GM12872 (cell line): ENCODE results near the gene CRADD.

Source experiments
- TF ChIP-seq, protein P1 (sequence below): IDR thresholded peaks from 3 replicates; pipeline ENCODE4 v1.5.1; 2011; ENCODE audit warnings: low read depth, mild to moderate bottlenecking, low read length, moderate library complexity; ENCODE audit not compliant: insufficient read depth

The CRADD gene

DNA sequence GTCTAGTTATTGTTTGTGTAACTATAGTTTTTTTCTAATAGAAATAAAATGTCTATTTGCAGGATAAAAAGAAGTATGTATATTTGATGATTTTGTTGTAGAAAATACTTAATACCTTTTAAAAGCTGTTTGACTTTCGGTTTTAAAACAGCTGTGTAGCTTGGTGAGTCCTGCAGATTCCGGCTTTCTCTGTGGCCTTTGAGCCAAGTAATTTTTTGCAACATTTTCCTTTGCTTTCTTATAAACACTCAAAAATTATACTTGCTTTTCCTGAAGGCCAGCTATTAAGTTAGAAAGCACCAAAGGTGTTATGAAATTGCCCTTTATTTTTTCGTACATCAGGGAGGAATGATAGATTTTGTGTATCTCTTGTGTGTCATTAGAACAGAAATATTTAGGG is 63.6 kb downstream of the CRADD start:
- TF ChIP-seq, protein P1, sequence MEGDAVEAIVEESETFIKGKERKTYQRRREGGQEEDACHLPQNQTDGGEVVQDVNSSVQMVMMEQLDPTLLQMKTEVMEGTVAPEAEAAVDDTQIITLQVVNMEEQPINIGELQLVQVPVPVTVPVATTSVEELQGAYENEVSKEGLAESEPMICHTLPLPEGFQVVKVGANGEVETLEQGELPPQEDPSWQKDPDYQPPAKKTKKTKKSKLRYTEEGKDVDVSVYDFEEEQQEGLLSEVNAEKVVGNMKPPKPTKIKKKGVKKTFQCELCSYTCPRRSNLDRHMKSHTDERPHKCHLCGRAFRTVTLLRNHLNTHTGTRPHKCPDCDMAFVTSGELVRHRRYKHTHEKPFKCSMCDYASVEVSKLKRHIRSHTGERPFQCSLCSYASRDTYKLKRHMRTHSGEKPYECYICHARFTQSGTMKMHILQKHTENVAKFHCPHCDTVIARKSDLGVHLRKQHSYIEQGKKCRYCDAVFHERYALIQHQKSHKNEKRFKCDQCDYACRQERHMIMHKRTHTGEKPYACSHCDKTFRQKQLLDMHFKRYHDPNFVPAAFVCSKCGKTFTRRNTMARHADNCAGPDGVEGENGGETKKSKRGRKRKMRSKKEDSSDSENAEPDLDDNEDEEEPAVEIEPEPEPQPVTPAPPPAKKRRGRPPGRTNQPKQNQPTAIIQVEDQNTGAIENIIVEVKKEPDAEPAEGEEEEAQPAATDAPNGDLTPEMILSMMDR: no peak

DNA sequence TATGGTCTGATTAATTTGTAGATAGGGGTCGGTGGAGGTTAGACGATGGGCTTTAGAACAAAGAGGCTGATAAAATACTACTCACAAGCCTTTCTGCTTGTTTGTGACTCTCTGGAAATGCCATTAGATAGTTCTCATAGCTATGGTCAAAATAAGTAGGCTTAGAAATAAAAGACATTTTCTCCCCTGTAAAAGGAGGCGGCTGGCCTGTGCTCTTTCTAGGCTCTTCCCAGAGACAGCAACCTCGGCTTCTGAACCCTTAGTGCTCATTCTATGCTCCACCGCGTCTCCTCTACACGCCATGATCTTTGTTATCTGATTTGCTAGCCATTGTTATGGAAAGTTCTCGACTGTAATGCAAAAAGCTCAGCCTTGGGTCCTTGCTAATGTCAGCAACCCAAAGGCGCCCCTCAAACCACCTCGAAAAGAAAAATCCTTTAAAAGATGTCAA is 64.5 kb downstream of the CRADD start:
- TF ChIP-seq, protein P1: no peak

DNA sequence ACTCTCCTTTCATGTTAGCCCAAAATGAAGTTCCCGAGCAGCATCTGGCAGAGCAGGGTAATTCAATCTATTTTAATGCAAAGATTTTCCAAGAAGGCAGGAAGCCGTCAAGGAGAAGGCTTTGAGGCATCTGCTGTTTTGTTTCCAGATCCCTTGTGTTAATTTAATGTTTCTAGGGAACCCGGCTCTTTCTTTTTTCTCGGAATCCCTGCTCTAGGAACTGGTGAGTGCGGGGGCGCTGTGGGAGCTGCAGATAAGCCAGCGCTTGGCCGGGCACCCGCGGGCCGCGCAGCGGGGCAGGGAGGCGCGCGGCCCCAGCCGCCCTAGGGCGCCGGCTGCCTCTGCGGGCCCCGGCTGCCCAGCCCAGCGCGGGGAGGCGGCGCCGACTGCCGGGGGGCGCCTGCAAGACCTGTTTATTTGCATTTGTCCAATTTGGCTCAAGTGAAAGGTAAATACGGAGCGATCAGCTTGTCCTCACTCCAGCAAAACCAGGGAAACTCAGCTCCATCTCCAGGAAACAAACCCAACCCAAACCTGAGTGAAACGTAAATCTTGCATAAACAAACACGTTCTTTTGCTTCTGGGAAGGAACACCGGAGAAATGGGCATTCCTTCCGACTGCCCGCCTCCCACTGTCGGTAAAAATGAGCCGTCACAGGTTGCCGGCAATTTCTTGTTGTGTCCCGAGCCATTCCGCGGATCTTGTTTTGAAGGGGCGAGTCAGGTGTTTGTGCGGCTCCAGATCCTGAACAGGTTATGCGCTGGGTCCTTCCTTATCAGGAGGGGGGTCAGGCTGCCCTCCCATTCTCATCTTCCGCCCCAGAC is 65.1 kb downstream of the CRADD start:
- TF ChIP-seq, protein P1: peak; percentile 32; the same call in 2 of the 3 replicates

DNA sequence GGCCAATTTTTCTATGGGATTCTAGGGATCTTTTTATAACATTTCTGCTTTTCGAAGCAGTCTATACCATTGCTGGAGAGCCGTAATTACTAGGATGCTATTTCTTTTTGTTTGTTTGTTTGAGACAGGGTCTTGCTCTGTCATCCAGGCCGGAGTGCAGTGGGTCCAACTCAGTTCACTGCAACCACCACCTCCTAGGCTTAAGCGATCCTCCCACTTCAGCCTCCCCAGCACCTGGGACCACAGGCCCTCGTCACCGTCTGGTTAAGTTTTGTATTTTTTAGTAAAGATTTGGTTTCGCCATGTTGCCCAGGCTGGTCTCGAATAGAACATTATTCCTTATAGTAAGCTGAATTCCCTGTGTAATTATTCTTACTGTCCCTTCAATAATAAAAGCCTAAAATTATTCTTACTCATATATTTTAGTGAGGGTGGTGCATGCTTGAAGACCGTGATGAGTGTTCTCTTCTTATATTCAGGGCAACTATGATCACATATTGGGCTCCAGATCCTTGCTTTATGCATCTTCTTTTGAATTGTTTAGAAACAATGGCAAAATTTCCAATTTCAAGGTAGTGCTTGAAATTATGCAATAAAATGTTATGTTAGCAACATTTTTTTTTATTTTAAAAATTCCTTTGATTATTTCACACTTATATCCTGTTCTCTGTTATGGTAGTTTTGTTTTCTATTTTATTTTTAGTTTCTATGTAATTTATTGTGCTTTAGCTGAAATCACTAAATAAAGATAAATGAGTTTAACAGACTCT is 66.2 kb downstream of the CRADD start:
- TF ChIP-seq, protein P1: no peak

DNA sequence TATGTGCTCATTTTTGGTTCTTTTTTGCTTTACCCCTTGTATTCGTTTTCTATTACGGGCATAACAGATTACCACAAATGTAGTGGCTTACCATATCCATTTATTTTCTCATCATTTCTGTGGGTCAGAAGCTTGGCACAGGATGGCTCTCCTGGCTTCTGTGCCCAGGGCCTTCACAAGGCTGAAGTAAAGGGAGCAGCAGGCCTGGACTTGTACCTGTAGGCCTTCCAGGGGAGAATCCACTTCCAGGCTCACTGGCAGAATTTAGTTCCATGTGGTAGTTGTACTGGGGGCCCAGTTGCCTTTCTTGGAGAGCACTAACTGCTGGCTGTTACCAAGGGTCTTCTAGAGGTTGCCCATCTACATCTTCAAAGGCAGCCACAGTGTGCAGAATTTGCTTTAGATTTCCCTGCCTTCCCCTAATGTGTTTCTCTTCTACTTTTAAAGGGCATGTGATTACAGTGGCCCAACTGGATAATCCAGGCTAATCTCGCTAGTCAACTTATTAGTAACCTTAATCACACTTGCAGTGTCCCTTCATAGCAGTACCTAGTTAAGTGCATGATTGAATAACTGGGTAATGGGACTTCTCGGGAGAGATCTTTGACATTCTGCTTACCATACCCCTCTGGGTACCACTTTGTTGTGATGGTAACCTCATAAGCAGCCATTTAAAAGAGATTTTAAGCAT is 67.0 kb downstream of the CRADD start:
- TF ChIP-seq, protein P1: no peak

DNA sequence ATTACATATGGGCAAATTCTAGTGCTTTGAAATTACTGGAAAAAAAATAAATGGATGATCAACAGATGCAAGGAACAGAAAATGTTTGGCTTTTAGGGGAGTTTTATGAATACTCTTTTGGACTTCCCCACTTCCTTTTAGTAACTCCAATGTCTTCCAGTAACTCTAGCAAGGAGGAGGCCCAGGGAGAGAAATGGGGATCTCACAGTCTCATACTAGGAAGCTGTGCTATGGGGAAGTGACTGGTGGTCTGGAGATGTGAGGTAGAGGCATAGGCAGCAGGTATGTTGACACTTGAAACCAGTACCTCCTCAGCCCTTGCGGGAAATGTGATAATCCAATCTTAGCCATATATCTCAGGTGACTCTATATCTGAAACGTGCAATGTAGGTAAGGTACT is 68.1 kb downstream of the CRADD start:
- TF ChIP-seq, protein P1: no peak
